Upper lobe of right lung (tissue), 1 donor: Measurements from ENCODE around the gene IGIP. TPM values are rescaled to one million over a fixed set of nuclear protein-coding genes. Genes with fewer than 3 reads are reported as not detected.

ENCODE experiments used
- ATAC-seq: fragments of 200-7000 bp; cut with Tn5 transposase; one replicate; pipeline ENCODE4 v1.9.1; 2020; ENCODE audit warnings: mild to moderate bottlenecking, moderate library complexity
- DNase-seq: peaks from one replicate; pipeline ENCODE4 v3.0.0-alpha.2; 2020
- H3K27ac ChIP-seq: fragments of 200-600 bp; one replicate; pipeline ENCODE4 v1.8.0; 2022
- H3K27me3 ChIP-seq: fragments of 200-600 bp; one replicate; pipeline ENCODE4 v1.8.0; 2022; ENCODE audit warnings: mild to moderate bottlenecking
- H3K36me3 ChIP-seq: fragments of 200-600 bp; one replicate; pipeline ENCODE4 v1.8.0; 2022
- H3K4me1 ChIP-seq: fragments of 200-600 bp; one replicate; pipeline ENCODE4 v1.8.0; 2022
- H3K4me3 ChIP-seq: fragments of 200-600 bp; one replicate; pipeline ENCODE4 v1.8.0; 2022; ENCODE audit warnings: mild to moderate bottlenecking
- H3K9me3 ChIP-seq: fragments of 200-600 bp; one replicate; pipeline ENCODE4 v1.8.0; 2022
- CTCF ChIP-seq: fragments of 200-600 bp; IDR thresholded peaks from one replicate; pipeline ENCODE4 v1.8.0; 2022; ENCODE audit warnings: antibody characterized with exemption
- intact Hi-C: fragments of 100-400 bp; cut with DNase I; formaldehyde crosslinking; loops from one replicate; pipeline ENCODE4 v1.11.0; 2022
- total RNA-seq: library from RNA; stranded (reverse); fragmentation: NEBNext Ultra II Directional; extraction: Animal tissue kit (Norgen Biotek cat#: 25700); gene quantifications from one replicate; pipeline ENCODE4 v1.2.1, GENCODE V29; 2021
- donor health status: DM: no; HTN: yes; CAD: no; lungs with severe emphysema.

Gene IGIP
- total RNA-seq, 1 donor from 2014 or later = 17.3 TPM

GRCh38 chr5:140130949-140131733 is 5.4 kb downstream of the IGIP start:
- Histone ChIP-seq H3K9me3 (no peaks in the 10 kb centered on the region), H3K4me1 (peaks cover 21% of the 10 kb centered on the region), H3K4me3 (no peak overlapping the region), H3K27me3 (no peaks in the 10 kb centered on the region), H3K36me3 (no peaks in the 10 kb centered on the region), H3K27ac (no peak overlapping the region)
- intact Hi-C loops = no loop called here
- no peak for ATAC-seq
- TF ChIP-seq CTCF = no peak
- no peak for DNase-seq

- intact Hi-C loops = no loop called here
- H3K27me3 ChIP-seq = no peaks in the 10 kb centered on the region
- H3K36me3 ChIP-seq = no peaks in the 10 kb centered on the region
- no peak overlapping the region for H3K27ac ChIP-seq
- H3K4me1 ChIP-seq = peaks cover 21% of the 10 kb centered on the region
- TF ChIP-seq CTCF = no peak
- DNase-seq (peak; percentile 80), ATAC-seq (peak; percentile 92)
- no peak overlapping the region for H3K4me3 ChIP-seq
- no peaks in the 10 kb centered on the region for H3K9me3 ChIP-seq
These were observed 6.3 kb downstream of the IGIP start for GRCh38 chr5:140131967-140132409.

- intact Hi-C loops = no loop called here
- Histone ChIP-seq H3K4me3 (no peak overlapping the region), H3K9me3 (no peaks in the 10 kb centered on the region), H3K27ac (no peak overlapping the region), H3K36me3 (no peaks in the 10 kb centered on the region), H3K4me1 (peaks cover 21% of the 10 kb centered on the region), H3K27me3 (no peaks in the 10 kb centered on the region)
- DNase-seq (no peak), ATAC-seq (peak; percentile 85)
- TF ChIP-seq CTCF = peak; percentile 17
These were observed 7.9 kb downstream of the IGIP start for GRCh38 chr5:140133514-140134167.

GRCh38 chr5:140134277-140134935 is 8.7 kb downstream of the IGIP start:
- ATAC-seq = no peak
- Histone ChIP-seq H3K27ac (no peak overlapping the region), H3K36me3 (no peaks in the 10 kb centered on the region), H3K9me3 (no peaks in the 10 kb centered on the region), H3K27me3 (no peaks in the 10 kb centered on the region), H3K4me3 (no peak overlapping the region), H3K4me1 (peaks cover 21% of the 10 kb centered on the region)
- TF ChIP-seq CTCF = no peak
- no peak for DNase-seq
- intact Hi-C loops = no loop called here

GRCh38 chr5:140135127-140135526 is 9.4 kb downstream of the IGIP start:
- Histone ChIP-seq H3K27me3 (no peaks in the 10 kb centered on the region), H3K4me3 (no peak overlapping the region), H3K9me3 (no peaks in the 10 kb centered on the region), H3K27ac (no peak overlapping the region), H3K36me3 (no peaks in the 10 kb centered on the region), H3K4me1 (peaks cover 21% of the 10 kb centered on the region)
- DNase-seq (no peak), ATAC-seq (no peak)
- no peak for TF ChIP-seq CTCF
- intact Hi-C loops = no loop called here
